CD1c-positive myeloid dendritic cell (primary cell): Measurements from ENCODE around the gene DLG5.

Experiments
- DNase-seq: peaks from one replicate; pipeline ENCODE4 v3.0.0-alpha.2; 2016; ENCODE audit errors: extremely low spot score

The DLG5 gene

DNA sequence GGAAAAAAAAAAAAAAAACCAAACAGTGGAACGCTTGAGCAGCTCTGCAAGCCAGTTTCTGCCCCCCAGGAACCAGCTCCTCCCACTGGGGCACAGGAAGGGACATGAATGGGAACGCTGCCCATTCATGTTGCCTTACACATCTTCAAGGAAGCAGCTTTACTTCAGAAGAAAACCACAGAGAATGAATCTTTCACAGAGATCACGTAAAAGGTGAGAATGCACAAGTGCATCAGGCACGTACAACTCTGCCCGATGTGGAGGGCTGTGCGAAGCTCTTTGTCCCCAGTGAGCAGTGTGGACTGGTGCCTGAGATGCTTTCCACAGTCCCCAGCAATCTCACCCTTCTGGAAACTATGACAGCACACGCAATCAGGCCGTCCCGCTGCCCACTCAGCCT is 106.2 kb downstream of the DLG5 start:
- DNase-seq, result no peak

DNA sequence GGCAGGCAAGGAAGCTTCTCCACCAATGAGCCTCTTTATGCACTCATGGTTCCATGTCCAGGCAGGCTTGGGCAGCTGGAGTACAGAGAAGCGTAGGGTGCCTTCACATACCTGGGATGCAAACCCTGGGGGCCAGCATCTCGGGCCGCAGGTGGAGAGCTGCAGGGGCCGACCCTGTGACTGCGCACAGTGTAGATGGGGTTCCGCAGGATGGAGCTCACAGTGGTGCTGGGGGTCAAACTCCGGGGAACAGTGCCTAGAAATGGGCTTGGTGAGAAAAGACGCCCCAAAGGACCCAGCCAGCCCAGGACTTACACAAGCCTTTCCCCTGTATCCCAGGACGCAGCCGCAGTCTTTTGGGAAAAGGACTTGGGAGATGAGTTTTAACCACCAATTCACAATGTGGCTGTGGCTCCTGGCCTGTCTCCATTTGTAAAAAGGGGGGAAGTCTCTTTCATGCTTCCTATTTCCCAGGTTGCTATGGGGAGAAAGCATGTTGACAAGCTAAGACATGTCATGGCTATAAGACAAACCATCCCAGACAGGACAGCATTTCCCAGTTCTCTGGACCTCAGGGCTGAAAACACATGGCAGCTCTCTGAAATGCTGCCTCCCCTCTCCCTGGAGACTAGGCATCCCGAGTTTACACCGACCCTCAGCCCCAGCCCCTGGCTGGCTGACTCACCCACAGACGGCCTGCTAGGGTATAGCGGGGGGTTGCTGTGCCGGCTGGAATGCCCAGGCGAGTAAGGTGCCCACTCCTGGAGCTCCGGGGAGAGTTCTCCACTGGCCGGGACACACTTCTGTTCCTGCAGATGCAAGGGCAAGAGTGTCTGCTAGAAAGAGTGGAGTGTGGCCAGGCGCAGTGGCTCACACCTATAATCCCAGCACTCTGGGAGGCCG is 107.1 kb downstream of the DLG5 start:
- no peak for DNase-seq

DNA sequence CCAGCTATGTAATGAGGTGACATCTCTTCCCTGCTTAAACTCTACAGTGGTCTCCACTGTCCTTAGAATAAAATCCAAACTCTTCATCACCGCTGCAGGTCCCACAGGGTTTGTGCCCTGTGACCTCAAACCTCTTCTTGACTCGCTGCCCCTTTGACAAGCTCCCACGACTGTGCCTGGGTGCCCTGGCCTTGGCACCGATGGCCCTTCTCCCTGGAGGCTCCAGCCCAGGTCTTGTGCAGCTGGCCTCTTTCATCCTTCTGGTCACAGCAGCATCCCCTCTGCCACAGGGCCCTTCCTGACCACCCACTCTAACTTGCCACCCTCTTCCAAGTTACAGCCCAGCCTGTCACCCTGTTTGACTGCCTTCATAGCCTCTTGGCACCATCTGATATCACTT is 108.2 kb downstream of the DLG5 start:
- no peak for DNase-seq

DNA sequence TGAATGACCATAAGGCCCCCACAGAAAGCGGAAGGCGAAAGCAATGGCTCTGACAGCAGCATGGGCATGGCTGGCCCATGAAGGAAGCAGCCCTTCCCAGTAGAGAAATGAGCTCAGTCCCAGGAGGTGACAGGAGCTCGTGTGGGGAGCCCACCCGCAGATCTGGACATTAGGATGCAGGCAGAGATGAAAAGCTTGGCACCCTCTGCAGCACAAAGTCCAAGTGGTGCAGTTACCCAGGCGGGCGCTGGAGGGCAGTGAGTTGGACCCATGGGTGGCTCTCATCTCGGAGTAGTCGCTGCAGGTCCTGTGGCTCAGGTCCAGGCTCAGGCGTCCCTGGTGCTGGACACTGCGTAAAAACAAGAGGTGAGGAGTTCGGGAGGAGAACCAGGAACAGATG is 109.0 kb downstream of the DLG5 start:
- DNase-seq, result no peak

DNA sequence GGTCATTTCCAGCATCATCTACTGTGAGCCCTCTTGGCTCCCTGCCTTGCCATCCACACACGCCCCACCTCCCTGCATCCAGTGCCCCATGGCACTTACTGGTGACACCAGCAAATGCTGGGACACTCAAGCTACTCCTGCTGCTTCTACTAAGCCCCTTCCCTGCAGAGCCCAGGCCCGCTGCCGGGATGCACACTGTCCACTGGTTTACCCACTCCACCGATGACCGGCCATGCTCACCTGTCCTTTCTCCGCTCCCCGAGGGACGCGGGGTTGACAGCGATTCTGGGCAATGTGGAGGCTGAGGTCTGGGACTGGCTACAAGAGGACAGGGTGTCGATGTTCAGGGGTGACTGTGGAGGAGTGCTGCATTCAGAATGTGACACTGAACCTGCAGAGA is 110.2 kb downstream of the DLG5 start:
- no peak for DNase-seq

DNA sequence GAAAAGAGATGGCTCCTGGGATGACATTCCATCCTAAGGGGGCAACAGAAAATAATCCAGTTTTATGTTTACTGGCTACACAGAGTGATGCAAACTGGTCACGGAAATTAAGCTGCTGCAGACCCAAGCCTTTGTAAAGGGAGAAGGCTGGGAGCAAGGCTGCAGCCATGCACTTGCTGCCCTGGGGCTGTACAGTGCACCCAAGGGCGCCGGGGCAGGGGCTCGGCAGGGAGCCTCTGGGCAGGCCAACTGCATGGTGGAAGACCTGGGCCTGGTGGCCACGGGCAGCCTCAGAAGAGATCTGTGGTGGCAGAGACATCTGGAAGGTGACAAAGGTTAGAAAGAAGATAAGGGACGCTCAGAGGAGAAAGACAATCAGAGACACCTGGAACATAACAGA is 113.8 kb downstream of the DLG5 start:
- DNase-seq, result no peak

DNA sequence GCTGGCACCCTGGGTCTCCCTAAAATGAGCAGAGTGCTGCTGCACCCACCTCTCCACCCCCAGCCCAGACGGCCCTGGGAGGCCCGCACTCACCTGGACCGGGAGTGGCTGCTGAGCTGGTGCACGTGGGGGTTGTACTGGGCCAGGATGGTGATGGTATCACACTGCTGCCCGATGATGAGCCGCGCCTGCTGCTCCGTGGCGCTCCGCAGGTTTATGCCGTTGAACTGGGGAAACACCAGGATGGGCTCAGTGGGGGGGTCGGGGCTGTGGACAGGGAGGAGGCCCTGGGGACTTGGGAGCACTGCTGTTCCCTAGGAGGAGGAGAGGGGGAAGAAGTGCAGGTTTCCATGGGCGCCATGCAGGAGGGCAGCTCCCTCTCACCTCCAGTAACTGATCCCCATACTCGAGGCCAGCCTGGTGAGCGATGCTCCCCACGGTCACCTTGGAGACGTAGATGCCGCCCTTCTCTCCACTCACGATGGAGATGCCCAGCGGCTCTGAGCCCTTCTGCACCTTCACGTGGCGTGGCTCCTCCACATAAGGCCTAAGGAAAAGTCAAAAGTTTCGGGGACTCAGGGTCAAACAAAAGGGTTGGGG is 114.6 kb downstream of the DLG5 start:
- no peak for DNase-seq

DNA sequence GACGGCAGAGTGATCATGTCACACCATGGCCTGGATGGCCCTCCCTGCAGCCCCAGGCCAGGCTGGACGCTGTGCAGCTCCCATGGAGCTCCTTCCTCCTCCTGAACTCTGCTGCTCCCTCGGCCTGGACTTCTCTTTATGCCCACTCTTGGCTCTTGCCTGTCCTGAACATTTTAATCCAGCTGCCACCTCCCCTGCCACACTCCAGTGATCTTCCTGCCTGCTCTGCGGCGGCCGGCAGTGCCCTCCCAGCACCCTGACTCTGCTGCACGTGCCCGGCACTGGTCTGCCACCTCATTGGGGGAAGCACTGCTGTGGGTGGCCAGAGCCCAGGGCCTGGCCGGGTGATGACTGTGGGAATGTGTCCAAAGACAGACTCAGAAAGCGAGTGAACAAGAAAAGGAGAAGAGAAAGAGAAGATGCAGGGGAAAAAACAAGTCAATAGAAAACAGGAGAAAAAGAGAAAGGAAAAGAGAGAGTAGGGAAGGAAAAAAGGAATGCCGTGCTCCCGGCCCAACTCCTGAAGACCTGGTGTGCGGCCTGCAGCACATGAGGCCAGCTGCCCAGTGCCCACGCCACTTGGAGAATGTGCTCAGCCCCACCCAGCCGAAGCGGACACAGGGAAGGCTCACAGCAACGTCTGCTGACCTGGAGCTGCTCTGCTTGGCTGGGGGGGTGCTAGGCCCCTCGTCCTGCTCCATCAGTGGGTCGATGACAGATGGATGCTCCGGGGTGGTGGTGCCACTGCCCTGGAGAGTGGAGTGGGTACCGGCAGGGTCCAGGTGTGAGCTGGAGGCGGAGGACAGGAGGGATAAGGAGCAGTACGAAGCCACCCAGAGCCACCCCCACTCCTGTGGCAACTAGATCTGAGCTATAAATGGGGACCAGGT is 115.9 kb downstream of the DLG5 start:
- no peak for DNase-seq

DNA sequence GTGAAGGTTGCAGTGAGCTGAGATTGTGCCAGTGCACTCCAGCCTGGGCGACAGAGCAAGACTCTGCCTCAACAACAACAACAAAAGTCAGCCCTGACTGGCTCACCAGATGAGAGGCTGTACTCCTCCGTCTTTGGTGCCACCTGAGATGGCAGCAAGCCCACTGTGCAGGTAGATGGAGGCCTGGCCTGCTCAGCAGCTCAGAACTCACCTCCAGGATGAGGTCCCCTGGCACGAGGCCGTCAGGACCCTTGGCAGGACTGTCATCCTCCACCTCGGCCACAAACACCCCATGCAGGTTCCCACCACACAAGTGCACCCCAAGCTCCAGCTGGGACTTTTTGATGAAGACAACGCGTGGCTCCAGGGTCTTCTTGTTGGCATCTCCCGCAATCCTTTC is 117.2 kb downstream of the DLG5 start:
- no peak for DNase-seq

DNA sequence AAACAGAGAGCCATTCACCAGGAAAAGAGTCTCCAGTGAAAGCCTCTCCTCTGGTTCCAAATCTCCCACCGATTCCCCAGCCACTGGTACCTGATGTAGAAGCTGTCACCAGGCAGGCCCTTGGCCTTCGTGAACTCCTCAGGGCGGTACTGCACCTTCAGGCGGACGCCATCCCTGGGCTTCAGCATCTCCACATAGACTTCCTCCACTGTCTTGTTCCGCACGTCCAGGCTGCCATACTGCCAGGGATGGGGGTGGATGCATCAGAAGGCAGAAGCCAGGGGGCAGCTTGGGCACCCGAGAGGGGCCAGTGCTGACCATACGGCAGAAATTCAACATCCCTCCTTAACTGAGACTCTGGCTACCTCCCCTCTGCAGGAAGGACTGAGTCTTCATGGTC is 118.8 kb downstream of the DLG5 start:
- DNase-seq, result no peak

DNA sequence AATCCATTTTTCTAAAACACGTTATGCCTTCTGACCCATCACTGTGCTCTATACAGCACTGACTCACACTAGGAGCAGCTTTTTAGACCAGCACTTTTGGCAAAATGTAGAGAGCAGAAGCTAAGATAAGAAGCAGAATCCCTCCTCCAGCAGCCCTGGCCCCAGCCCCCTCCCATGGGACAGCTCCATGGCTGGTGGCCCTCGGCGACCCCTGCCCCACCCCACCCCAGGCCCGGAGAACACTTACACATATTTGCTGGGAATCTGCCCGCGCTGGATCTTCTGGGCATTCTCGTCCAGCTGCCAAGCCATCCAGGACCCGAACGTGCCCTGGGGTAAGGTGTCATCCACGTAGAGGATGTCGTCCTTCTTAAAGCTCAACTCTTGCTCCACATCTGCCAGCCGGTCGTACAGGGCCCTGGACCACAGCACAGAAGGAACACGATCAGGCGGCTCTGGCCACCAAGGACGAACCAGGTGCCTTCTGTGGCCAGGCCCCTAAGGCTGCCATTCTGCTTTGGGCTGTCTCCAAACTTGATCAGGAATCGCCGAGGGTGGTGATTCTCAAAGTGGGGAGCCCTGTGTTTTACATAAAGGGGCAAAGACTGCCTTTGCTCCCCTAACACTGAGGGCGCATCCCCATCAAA is 119.9 kb downstream of the DLG5 start:
- DNase-seq, result no peak

DNA sequence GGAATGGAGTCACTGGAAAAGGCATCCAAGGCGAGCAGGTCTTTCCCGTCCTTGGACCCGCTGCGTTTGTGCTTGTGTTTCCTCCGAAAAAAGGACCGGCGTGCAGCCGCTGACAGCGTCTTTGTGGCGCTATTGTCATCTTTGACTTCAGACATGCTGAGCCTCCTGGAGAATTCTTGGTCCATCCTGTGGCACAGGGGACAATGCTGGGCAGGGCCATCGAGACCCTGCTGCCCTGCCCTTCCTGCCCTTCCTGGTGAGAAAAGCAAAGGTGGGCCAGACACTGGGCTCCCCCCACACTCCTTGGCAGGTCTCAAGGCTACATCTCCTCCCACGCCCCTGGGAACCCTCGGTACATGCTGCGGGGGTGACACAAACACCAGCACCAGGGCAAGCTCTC is 120.9 kb downstream of the DLG5 start:
- DNase-seq, result no peak

DNA sequence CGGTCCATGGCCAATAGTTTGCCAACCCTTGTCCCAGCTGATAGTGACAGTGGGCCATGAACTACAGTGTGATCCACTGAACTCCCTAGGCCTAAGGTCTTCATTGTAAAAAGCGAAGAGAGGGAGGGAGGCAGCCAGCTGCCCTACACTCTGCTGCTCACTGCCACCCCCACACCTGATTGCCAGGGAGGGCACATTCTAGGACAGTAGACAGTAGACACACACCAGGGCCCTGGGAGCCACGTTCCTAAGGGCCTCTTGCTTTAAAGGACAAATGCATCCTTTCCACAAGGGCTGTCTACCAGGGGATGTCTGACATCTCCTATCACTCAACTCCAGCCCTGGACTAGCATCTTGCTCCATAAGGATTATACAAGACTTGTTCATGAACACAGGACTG is 122.2 kb downstream of the DLG5 start:
- no peak for DNase-seq

DNA sequence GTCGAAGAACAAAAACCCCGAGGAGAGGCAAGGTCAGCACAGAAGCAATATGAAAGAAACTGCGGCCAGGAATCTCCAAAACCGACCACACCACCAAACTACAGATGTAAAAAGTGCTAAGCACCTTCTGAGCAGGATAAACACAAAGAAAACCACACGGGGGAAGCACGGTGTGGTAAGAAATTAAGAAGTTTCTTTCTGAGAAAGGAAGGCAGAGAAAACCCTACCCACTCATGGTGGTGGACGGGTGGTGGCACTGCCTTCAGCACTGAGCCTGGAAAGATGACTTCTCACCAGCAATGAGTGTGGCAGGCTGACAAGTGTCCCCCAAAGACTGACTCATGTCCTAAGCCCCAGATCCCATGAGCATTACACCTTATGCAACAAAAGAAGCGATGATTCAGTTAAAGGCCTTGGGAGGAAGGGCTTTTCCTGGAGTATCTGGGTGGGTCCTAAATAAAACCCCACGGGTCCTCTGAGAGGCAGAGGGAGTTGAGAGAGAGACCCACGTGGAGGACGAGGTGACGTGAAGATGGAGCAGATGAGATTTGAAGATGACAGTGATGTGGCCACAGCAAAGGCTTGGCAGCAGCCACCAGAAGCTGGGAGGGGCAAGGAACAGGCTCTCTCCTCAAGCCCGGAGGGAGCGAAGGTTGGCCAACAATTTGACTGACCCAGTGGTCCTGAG is 124.9 kb downstream of the DLG5 start:
- DNase-seq, result no peak

DNA sequence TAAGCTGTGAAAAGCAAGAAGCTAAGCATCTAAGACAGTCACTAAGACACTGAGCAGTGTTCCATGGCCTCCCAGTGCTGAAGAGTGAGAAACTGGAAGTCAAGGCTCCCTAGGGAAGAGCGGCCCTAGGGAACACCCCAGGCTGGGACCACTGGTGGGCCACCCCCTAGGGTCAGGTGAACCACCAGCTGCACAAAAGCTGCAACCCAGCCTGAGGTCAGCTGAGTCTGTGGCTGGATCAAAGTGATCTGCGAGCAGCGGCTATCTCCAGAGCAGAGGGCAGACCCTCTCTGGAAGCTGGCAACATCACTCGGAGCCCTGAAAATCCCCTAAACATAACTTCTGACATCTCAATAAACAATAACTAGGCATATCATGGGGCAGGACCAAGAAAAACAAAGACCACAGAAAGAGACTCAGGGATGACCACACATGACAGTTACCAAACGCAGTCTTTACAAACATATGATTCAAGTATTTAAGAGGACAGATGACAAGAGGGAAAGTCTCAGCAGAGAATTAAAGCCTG is 125.8 kb downstream of the DLG5 start:
- no peak for DNase-seq

DNA sequence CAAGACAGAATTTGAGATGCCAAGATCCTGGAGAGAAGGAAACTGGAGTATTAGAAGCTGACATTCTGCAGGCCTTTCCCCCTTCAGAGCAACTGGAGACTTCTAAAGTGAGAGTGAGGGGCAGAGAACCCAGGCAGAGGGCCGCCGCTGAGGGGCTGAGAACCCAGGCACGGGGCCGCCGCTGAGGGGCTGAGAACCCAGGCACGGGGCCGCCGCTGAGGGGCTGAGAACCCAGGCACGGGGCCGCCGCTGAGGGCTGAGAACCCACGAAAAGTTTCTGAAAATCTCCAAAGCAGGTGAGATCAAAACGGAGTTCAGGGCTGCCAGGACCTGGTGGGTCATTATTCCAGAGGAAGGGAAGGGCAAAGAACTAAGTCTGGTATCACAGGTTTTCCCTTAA is 126.2 kb downstream of the DLG5 start:
- no peak for DNase-seq

DNA sequence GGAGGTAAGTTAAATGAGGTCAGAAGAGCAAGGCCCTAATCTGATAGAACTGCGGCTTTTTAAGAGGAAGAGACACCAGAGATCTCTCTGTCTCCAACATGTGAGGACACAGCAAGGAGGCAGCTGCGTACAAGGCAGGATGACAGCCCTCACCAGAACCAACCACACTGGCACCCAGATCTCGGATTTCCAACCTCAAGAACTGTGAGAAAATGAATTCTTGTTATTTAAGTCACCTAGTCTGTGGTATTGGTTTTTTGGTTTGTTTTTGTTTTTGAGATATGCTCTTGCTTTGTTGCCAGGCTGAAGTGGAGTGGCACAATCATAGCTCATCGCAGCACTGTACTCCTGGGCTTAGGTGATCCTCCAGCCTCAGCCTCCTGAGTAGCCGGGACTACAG is 127.2 kb downstream of the DLG5 start:
- DNase-seq, result no peak

DNA sequence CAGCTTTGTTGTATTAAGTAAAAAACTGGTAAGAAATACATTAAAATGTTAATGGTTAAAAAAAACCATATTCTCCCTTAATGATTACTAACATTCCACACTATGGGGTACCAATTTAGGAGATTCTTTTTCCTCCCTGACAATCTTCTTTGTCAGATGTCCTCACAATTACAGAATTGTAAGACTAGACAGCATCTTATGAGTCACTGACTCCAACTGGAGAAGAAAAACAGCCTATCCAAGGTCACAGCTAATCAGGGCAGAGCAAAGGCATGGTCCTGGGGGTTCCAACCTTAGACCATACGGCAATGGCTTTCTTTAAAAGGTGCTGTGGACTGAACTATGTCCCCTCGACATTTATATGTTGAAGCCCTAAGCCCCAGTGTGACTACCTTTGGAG is 127.6 kb downstream of the DLG5 start:
- no peak for DNase-seq

DNA sequence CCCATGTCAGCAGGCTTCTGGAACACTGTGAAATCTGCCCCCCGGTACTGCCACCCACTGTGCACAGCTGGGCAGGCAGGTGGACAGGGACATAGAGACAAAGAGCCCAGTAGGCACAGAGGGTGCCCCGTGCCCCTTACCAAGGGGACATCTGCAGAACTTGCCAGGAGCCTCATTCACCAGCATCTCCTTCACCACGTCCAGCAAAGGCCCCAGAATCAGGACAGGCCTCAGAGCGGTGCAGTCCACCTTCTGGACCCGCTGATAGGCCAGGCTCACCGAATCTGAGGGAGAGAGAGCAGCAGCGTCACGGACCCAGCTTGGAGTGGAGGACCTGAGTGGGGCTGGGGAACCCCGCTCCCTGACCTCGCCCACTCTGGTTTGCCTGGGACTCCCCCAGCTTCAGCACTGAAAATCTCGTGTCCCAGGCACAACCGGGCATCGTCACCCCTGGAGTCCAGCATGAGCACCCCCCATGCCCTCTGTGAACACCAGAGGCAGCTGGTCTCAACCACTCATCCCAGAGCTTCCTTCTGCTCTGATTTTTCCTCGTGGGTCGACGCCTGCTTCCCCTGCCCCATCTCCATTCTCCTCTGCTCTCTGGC is 130.1 kb downstream of the DLG5 start:
- DNase-seq, result no peak

DNA sequence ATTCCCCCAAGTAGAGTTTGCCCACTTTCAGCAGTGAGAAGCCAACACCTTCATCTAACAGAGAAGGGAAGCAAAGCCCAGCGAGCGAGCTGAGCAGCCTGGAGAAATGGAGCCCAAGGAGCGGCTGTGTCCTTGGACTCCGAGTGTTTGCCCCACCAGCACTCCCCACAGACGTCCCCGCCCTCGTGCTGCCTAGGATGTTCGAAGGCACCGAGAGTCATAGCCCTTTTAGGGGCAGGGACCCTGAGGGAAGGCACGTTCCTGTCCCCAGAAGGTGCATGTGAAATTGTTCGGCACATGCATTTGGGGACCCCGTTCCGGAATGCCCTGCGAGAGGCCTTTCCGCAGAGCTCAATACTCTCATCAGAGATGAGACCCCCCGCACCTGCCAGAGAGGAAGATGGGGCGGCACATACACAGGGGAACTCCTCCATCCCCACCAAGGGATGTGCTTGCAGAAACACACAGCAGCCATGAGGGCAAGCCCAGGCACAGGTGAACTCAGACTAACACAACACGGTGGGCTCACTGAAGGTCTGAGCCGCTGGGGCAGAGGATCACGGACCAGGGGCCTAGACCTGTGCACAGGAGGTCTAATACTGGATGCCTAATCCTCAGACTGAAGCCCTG is 131.0 kb downstream of the DLG5 start:
- no peak for DNase-seq
